Left cardiac atrium (tissue), 4 donors: Measurements from ENCODE around the gene HOGA1. TPM values are rescaled to one million over a fixed set of nuclear protein-coding genes. Genes with fewer than 3 reads are reported as not detected.
A peak's percentile ranks its signal among the peaks of the same experiment; 100 is the strongest.
"Not testable (repeated sequence)": the region's sequence is repeated elsewhere in the genome, so short reads cannot be mapped to it uniquely, and the experiment has no call there.

Source experiments
- ATAC-seq, 2 donors: fragments of 200-7000 bp; cut with Tn5 transposase; one replicate each; pipeline ENCODE4 v1.9.1; 2020; ENCODE audit warnings: mild to moderate bottlenecking in 2 of 2, moderate library complexity in 2 of 2
- DNase-seq: peaks from one replicate; pipeline ENCODE4 v3.0.0-alpha.2; 2020
- intact Hi-C, 2 donors: fragments of 100-400 bp; cut with DNase I; formaldehyde crosslinking; loops; one replicate each; pipeline versions ENCODE4 v1.14.1 to v1.15.1; 2022 to 2023
- total RNA-seq, 2 donors: library from RNA; stranded (reverse); fragmentation: NEBNext Ultra II Directional; extraction: Animal tissue kit (Norgen Biotek cat#: 25700); gene quantifications; one replicate each; pipeline ENCODE4 v1.2.1, GENCODE V29; 2021
- donor health status: DM: no; HTN: yes; CAD: no.
- donor health status: DM: no; HTN: yes; CAD: no; lungs with severe emphysema.
- donor health status: DM: yes; HTN: yes; CAD: no.
- donor health status: Dilated cardiomyopathy.

HOGA1 gene
- total RNA-seq, 2 donors from 2014 or later, result 7.7 to 13.2 TPM

DNA sequence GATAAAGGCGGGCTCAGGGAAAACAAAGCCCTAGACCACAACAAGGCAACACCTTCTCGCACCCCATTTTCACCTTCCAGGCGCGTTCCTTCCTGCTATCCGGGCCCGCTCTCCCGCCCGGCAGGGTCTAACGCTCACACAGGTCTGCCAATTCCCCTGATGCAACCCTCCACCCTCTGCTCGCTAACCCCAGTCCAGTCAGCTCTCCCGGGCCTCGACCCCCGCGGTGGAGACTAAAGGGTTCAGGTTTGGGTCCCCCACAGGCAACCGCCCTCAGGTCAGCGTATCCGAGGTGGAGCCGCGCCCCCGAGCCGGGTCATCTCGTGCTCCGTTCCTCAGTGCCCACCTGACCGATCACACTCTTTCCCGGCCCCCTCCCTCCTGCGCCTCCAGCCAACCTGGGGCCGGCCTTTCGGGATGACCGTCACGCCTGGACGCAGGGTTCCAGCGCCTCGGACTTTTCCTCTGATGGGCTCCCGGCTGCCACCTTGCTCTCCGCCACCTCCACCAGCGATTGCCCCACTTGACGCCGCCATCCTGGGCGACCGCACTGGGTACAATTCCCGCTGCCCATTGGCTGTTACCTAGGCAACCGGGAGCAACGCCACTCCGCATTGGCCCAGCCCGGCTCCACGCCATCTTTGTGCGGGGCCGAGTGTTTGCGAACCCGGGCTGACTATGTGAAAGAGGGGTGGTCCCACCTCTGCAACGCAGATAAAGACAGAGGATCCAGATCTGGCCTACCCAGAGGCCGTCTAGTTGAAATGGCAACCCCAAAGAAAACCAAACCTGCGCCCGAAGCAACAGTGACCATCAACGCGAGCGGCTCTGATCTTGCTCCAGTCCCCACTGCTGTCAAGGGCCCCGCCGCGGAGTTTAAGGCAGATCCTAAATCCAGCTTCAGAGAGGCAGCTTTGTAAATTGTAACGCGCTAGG lies 49.0 kb downstream of the HOGA1 start, which contains the start of gene MORN4:
Gene MORN4, minus strand, starts transcription at position 552 of the 936 bp plus-strand sequence. CDS start 13,847 bp downstream, outside the sequence.
- peak; percentile 100 for ATAC-seq
- intact Hi-C loops, result no loop called here

DNA sequence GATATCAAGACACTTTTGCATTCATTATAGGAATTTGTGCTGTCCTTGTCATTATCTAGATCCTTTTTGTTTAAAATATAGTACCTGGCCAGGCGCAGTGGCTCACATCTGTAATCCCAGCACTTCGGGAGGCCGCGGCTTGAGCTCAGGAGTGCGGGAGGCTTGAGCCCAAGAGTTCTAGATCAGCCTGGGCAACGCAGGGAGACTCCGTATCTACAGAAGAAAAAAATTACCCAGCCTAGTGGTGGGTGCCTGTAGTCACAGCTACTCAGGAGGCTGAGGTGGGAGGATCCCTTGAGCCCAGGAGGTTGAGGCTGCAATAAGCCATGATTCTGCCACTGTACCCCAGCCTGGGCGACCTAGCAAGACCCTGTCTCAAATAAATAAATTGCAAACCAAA lies 49.7 kb downstream of the HOGA1 start:
- intact Hi-C loops, result no loop called here
- DNase-seq (no peak), ATAC-seq (peak in 1 of 2 donors; percentile 24)

More for the DNA sequence above, 49.0 kb downstream of the HOGA1 start, which contains the start of gene MORN4:
- peak; percentile 96 for DNase-seq

DNA sequence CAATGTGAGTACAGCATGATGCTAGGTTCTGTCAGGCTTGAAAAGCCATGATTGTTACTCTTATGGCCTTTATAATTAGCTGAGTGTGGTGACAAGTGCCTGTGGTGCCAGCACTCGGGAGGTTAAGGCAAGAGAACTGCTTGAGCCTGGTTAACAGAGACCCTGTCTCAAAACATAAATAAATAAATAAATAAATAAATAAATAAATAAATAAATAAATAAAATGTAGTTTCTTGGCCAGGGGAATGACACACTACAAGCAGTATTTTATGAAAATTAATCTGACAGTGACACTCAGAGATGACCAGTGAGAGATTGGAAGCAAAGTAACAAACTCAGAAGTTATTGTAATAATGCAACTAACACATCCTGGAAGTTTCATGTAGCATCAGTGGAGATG lies 51.4 kb downstream of the HOGA1 start:
- no peak for ATAC-seq
- DNase-seq, result no peak
- intact Hi-C loops, result no loop called here

DNA sequence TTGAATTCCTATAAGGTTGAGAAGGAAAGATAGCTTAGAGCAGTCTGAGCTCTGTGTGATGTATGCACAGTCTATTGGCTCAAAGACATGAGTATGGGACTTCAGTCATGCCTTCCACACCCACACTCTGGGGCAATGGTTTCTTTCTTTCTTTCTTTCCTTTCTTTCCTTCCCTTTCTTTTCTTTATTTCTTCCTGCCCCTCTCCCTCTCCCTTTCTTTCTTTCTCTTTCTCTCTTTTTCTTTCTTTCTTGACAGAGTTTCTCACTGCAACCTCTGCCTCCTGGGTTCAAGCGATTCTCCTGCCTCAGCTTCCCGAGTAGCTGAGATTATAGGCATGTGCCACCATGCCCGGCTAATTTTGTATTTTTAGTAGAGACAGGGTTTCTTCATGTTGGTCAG lies 54.9 kb downstream of the HOGA1 start:
- intact Hi-C loops, ATAC-seq, DNase-seq: not testable (repeated sequence)

DNA sequence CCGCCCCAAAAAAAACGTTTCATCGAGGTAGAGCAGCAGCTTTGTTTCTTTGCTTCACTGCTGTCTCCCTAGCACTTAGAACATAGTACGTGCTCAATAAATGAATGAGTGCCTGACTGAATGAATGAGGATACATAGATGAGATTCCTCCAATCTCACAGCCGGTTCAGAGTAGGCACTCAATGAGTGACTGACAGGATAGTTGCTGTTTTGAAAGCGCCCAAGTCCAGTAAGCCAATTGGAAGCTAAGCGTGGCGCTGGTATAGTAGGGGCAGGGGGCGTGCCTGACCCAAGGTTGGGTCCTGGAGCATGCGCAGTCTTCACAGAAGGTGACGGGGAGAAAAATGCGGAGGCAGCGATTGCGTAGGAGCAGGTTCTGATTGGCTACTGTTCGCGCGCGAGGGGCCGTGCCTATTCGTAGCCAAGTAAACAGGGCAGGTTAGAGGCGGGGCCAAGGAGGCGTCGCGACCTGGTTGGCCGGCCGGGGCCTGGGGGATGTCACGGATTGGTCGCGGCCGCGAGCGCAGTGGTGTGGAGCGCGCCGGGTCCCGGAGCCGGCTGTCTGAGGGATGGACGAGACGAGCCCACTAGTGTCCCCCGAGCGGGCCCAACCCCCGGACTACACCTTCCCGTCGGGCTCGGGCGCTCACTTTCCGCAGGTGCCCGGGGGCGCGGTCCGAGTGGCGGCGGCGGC lies 56.1 kb downstream of the HOGA1 start, which contains the start of gene PI4K2A:
Gene PI4K2A, plus strand, starts transcription at position 498 of the 694 bp plus-strand sequence. Its CDS starts 72 bp downstream, at position 570.
- intact Hi-C loops, result no loop called here
- DNase-seq, result peak; percentile 100

DNA sequence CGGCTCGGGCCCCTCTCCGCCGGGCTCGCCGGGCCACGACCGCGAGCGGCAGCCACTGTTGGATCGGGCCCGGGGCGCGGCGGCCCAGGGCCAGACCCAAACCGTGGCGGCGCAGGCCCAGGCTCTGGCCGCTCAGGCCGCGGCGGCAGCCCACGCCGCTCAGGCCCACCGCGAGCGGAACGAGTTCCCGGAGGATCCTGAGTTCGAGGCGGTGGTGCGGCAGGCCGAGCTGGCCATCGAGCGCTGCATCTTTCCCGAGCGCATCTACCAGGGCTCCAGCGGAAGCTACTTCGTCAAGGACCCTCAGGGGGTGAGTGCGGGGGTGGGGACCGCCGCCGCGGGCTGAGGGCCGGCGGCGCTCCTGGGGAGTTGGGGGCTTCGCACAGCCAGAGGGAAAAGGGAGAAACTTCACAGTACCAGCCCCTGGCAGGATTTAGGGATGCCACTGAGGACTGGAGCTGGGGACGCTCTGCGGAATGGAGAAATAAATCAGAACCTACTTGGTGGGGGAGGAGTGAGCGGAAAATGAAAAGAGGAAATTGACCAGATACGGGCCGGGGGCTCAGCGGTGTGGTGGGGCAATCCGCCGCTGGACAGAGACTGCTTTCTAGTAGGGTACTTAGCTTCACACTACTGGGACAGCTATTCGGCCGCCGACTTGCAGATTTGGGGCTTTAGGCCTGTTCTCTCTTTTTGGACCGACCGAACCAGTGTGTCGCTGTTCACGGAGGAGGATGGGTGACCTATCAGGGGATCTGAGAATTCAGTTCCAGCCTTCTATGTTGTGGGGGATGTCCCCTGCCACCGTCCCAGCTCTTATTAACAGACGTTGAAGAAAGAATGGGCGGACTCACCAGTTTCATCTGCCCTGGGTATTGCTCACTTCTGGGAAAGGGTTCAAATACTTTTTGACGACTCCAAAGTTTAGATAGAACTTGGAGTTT lies 57.0 kb downstream of the HOGA1 start:
- intact Hi-C loops, result no loop called here
- peak; percentile 36 for DNase-seq

More for the DNA sequence above, 56.1 kb downstream of the HOGA1 start, which contains the start of gene PI4K2A:
- ATAC-seq, result peak; percentile 99

DNA sequence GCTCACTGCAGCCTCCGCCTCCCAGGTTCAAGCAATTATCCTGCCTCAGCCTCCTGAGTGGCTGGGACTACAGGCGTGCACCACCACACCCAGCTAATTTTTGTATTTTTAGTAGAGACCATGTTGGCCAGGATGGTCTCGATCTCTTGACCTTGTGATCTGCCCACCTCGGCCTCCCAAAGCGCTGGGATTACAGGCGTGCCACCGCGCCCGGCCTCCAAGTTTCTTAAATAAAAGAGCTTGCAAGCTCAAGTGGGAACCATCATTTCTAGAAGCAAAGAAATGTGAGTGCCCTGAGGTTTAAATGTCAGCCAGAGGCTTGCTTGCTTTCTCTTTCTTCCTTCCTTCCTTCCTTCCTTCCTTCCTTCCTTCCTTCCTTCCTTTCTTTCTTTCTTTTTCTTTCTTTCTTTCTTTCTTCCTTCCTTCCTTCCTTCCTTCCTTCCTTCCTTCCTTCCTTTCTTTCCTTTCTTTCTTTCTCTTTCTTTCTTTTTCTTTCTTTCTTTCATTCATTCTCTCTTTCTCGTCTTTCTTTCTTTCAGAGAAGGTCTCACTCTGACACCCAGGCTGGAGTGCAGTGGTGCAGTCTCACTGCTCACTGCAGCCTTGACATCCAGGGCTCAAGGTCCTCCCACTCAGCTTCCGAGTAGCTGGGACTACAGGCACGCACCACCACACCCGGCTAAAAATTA lies 58.4 kb downstream of the HOGA1 start:
- ATAC-seq, intact Hi-C loops, DNase-seq: not testable (repeated sequence)

More for the DNA sequence above, 57.0 kb downstream of the HOGA1 start:
- ATAC-seq, result peak; percentile 54 to 69

DNA sequence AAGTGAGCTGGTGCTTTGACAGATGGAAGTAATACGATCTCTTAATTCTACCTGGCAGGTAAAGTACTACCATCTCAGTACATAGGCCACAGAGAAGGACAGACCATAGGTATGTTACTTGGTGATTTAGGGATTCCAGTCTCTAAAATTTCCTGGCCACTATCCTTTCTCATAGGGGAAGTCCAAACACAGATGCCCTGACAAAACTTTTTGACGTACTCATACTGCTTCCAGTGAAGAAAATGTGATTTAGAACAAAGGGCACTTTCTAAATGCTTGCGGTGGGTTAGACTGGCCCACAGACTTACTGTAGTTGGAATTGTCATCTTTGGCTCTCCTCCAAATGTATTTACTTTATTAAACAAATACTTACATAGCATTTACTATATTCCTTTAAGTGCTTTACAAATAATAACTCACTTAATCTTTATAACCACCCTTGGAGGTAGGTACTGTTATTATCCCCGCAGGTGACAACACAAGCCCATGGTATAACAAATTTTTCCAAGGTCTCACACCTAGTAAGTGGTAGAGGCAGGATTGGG lies 59.3 kb downstream of the HOGA1 start:
- ATAC-seq (no peak), DNase-seq (no peak)
- intact Hi-C loops, result no loop called here

DNA sequence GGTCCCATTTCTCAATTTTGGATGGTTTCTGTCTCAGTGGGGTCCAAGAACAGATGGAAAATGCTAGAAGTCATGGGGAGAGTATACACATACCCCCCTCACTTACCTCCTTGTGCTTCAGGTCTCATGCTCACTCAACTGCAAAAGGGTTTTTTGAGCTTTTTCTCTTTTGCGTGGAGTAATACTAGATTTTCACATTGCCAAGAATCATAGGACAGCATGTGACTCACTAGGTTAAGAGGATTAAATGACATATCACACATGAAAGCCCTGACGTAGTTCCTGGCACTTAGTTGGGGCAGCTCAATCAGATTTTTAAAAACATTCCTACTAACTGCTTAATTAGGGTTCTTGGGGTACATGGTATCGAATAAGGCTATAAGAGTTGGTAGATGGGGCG lies 60.7 kb downstream of the HOGA1 start:
- ATAC-seq, result no peak
- intact Hi-C loops, result no loop called here
- DNase-seq, result no peak

DNA sequence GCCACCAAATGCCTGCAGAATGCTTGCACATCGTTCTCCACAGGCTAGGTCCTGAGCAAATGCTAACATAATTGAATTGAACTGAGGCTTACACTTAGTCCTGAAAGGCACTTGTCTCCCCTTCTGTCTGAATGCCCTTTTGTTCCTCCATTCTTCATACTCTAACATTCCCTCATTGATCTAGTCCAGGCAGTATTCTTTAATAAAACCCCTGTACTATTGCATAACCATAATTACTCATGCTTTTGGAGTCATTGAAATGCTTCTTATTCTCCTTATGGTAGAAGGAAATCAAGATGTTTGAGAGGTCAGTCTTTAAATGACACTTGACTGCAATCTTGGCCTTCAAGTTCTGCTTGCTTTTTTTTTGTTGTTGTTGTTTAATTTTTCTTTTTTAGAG lies 63.4 kb downstream of the HOGA1 start:
- ATAC-seq (peak in 1 of 2 donors; percentile 23), DNase-seq (no peak)
- intact Hi-C loops, result no loop called here

DNA sequence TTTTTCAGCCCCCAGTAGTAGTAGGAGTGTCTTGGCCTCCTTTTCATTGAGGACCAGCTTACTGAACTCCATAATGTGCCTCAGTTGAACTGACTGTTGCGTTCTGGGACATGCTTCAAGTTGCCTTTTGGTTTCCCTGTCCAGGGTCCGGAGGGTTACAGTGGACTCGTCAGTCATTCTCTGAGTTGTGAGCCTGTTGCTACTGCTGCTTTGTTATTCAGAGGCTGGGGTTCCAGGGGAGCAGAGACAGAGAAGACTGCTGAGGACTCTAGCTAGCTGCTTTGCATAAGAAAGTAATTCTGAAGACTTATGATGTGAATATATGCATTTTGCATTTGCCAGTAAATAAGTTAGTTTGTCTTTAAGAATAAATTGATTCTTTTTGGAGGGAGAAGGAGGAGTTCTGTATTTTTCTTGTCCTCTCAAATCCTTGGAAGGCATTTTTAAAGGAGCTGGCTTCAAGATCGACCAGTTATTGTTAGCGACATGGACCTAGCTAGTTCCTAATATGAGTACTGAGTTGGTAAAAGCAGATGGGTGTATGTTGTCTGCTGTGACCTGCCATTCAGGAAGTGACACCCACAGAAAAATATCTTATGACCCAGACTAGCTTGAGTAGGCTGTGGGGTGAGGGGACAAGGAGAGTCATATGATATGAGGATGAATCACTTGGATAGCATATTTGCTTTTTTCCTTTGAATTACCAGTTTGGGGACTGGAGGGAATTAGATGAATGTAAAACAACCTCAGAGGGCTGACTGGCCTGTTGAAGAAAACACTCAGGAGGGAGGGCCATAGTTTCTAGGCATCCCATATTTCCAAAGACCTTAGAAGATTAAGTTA lies 64.6 kb downstream of the HOGA1 start:
- DNase-seq, result no peak
- intact Hi-C loops, result no loop called here
- ATAC-seq, result peak; percentile 78 to 92

DNA sequence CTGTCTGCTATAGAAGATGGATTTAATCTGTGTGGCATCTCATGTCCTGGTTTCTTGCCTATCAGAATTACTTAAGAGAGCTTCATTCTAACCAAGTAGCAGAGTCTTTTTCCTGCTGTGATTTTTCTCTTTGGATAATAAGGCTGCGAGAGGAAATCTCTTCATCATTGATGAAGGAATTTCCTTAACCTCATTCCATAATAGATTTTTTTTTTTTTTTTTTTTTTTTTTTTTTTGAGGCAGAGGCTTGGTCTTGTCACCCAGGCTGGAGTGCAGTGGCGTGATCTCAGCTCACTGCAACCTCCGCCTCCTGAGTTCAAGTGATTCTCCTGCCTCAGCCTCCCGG lies 65.2 kb downstream of the HOGA1 start:
- intact Hi-C loops, DNase-seq, ATAC-seq: not testable (repeated sequence)

DNA sequence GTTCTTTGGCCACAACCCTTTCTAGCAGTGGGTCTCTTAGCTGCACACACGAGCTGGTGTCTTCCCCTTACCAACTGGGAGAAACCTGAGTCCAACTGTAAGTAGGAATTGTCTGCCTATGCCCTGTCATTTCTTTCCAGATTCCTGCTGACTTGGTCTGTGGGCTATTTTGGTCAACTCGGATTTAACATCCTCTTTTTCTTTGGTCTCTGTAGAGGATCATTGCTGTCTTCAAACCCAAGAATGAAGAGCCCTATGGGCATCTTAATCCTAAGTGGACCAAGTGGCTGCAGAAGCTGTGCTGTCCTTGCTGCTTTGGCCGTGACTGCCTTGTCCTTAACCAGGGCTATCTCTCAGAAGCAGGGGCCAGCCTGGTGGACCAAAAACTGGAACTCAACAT lies 66.5 kb downstream of the HOGA1 start:
- ATAC-seq, result no peak

DNA sequence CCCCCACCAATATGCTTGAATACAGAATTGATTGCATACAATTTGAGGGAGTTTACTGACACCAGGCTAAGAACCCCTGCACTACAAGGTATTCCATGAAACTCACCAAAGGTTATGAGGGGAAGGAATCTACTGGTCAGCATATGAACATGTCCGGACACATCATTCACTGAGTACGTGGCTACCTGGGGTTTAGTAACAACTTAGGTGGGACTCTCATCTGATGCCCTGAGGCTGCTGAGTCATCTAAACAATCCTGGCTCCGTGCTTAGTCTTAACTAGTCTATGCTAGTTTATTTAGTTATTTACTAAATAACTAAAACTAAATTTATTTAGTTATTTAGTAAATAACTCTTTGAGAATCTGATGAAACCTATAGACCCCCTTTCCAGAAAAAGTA lies 67.6 kb downstream of the HOGA1 start:
- intact Hi-C loops, result no loop called here
- DNase-seq (no peak), ATAC-seq (no peak)

More for the DNA sequence above, 66.5 kb downstream of the HOGA1 start:
- no peak for DNase-seq
- intact Hi-C loops, result no loop called here

DNA sequence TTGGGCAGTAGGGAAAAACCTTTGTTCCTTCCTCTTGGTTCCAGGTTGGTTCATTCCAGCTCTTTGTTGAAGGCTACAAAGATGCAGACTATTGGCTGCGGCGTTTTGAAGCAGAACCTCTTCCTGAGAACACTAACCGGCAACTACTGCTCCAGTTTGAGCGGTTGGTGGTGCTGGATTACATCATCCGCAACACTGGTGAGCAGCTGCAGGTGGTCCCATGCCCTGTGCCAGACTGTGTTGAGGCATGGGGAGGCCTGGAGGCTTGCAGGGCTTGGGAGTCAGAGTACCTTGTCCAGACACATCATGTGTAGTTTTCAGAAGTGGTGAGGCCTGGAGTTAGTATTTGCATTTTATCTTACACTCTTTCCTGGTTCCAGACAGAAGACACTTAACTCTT lies 72.6 kb downstream of the HOGA1 start:
- intact Hi-C loops, result no loop called here
- ATAC-seq (no peak), DNase-seq (no peak)

DNA sequence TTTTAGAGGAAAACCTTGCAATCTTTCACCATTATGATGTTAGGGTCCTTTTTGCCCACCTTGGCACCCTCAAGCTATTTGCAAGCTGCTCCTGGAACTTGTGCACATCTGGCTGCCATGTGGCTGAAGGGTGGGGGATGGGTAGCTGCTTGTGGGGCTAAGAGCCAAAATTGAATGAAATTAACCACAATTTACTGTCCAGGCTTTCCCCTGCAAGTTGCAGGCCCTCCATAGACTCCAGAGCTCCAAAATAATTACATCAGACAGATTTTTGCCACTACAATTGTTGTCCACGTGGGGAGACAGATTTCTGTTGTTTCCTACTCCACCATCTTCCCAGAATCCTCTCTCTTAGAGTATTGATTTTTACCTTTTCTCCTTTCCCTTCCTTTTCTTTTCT lies 75.4 kb downstream of the HOGA1 start:
- DNase-seq (no peak), ATAC-seq (no peak)
- intact Hi-C loops, result no loop called here
